SK-N-SH treated with all-trans-retinoic acid at 6 μM for 48 hours (cell line): ENCODE results near the gene S100A3.
A peak's percentile ranks its signal among the peaks of the same experiment; 100 is the strongest.

Experiments
- ATAC-seq: fragments of 200-7000 bp; cut with Tn5 transposase; 3 replicates; pipeline ENCODE4 v1.9.1; 2020; ENCODE audit warnings: mild to moderate bottlenecking, moderate library complexity
- ARNTL ChIP-seq: fragments of 450-650 bp; formaldehyde crosslinking; IDR thresholded peaks from 2 replicates; pipeline ENCODE4 v1.5.0; 2020; ENCODE audit warnings: low read depth, mild to moderate bottlenecking, moderate library complexity, borderline replicate concordance
- BACH2 ChIP-seq: fragments of 250-450 bp; sonication (Bioruptor Pico); IDR thresholded peaks from 2 replicates; pipeline ENCODE4 v1.9.0; 2021; ENCODE audit warnings: mild to moderate bottlenecking, borderline replicate concordance
- ESRRG ChIP-seq: fragments of 250-450 bp; sonication (Bioruptor Pico); IDR thresholded peaks from 2 replicates; pipeline ENCODE4 v1.6.1; 2021; ENCODE audit warnings: mild to moderate bottlenecking
- GLIS3 ChIP-seq: fragments of 250-450 bp; sonication (Bioruptor Pico); IDR thresholded peaks from 2 replicates; pipeline ENCODE4 v1.5.0; 2020; ENCODE audit warnings: mild to moderate bottlenecking, moderate library complexity
- ISL1 ChIP-seq: fragments of 250-450 bp; sonication (Bioruptor Pico); IDR thresholded peaks from 2 replicates; pipeline ENCODE4 v2.1.2; 2022; ENCODE audit warnings: mild to moderate bottlenecking, moderate library complexity
- OSR1 ChIP-seq: fragments of 250-450 bp; sonication (Bioruptor Pico); IDR thresholded peaks from 2 replicates; pipeline ENCODE4 v1.8.0; 2022; ENCODE audit warnings: moderate library complexity, mild to moderate bottlenecking, inconsistent platforms
- PPARA ChIP-seq: fragments of 250-450 bp; sonication (Bioruptor Pico); IDR thresholded peaks from 2 replicates; pipeline ENCODE4 v1.5.0; 2020; ENCODE audit warnings: mild to moderate bottlenecking, borderline replicate concordance
- RARB ChIP-seq: fragments of 250-450 bp; sonication (Bioruptor Pico); IDR thresholded peaks from 2 replicates; pipeline ENCODE4 v1.8.0; 2021; ENCODE audit warnings: mild to moderate bottlenecking, moderate library complexity
- TCF4 ChIP-seq: fragments of 250-450 bp; sonication (Bioruptor Pico); IDR thresholded peaks from 2 replicates; pipeline ENCODE4 v1.8.0; 2021; ENCODE audit warnings: mild to moderate bottlenecking, moderate library complexity, borderline replicate concordance
- TOX ChIP-seq: fragments of 250-450 bp; sonication (Bioruptor Pico); IDR thresholded peaks from 2 replicates; pipeline ENCODE4 v1.8.0; 2021; ENCODE audit warnings: mild to moderate bottlenecking, moderate library complexity, borderline replicate concordance
- ZFP3 ChIP-seq: fragments of 250-450 bp; sonication (Bioruptor Pico); IDR thresholded peaks from 2 replicates; pipeline ENCODE4 v1.5.0; 2020; ENCODE audit warnings: mild to moderate bottlenecking, moderate library complexity
- ZFP30 ChIP-seq: fragments of 450-650 bp; formaldehyde crosslinking; IDR thresholded peaks from 2 replicates; pipeline ENCODE4 v1.5.0; 2022; ENCODE audit warnings: mild to moderate bottlenecking, moderate library complexity
- ZNF70 ChIP-seq: fragments of 450-650 bp; formaldehyde crosslinking; IDR thresholded peaks from 2 replicates; pipeline ENCODE4 v1.5.0; 2020; ENCODE audit warnings: mild to moderate bottlenecking, moderate library complexity
- ZNF8 ChIP-seq: fragments of 450-650 bp; formaldehyde crosslinking; IDR thresholded peaks from 2 replicates; pipeline ENCODE4 v1.5.0; 2020; ENCODE audit warnings: mild to moderate bottlenecking, moderate library complexity
- TF ChIP-seq, protein P1 (sequence below): fragments of 250-450 bp; sonication (Bioruptor Pico); IDR thresholded peaks from 2 replicates; pipeline ENCODE4 v1.8.0; 2021; ENCODE audit warnings: low read depth, mild to moderate bottlenecking, moderate library complexity, borderline replicate concordance
- TF ChIP-seq, protein P2 (sequence below): fragments of 250-450 bp; sonication (Bioruptor Pico); IDR thresholded peaks from 2 replicates; pipeline ENCODE4 v1.5.0; 2020; ENCODE audit warnings: mild to moderate bottlenecking, moderate library complexity
- TF ChIP-seq, protein P3 (sequence below): fragments of 250-450 bp; sonication (Bioruptor Pico); IDR thresholded peaks from 2 replicates; pipeline ENCODE4 v1.8.0; 2020; ENCODE audit warnings: mild to moderate bottlenecking, moderate library complexity, borderline replicate concordance
- TF ChIP-seq, protein P4 (sequence below): fragments of 250-450 bp; sonication (Bioruptor Pico); IDR thresholded peaks from 2 replicates; pipeline ENCODE4 v1.5.1; 2020; ENCODE audit warnings: low read depth, mild to moderate bottlenecking, moderate library complexity
- TF ChIP-seq, protein P5 (sequence below): fragments of 250-450 bp; sonication (Bioruptor Pico); IDR thresholded peaks from 2 replicates; pipeline ENCODE4 v1.5.1; 2021; ENCODE audit warnings: mild to moderate bottlenecking, moderate library complexity

Gene S100A3

DNA sequence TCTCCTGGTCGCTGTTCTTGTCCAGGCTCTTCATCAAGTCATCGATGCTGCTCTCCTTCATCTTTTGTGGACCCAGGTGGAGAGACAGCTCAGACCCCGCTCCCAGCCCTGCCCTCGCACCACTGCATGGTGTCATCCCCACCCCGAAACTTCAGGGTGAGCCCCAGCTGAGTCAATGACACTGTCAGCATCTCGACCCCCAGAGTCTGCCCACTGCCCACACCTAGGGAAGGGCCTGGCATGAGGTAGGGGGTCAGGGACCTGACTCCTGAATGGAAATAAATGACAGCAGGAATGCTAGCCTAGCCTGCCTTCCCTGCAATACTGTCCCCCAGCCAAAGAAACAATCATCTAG, 11.7 kb downstream of the S100A3 start (continued):
- TF ChIP-seq, protein P1, sequence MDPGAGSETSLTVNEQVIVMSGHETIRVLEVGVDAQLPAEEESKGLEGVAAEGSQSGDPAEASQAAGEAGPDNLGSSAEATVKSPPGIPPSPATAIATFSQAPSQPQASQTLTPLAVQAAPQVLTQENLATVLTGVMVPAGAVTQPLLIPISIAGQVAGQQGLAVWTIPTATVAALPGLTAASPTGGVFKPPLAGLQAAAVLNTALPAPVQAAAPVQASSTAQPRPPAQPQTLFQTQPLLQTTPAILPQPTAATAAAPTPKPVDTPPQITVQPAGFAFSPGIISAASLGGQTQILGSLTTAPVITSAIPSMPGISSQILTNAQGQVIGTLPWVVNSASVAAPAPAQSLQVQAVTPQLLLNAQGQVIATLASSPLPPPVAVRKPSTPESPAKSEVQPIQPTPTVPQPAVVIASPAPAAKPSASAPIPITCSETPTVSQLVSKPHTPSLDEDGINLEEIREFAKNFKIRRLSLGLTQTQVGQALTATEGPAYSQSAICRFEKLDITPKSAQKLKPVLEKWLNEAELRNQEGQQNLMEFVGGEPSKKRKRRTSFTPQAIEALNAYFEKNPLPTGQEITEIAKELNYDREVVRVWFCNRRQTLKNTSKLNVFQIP (CRISPR knock-in tag): no peak
- TF ChIP-seq, protein P2, sequence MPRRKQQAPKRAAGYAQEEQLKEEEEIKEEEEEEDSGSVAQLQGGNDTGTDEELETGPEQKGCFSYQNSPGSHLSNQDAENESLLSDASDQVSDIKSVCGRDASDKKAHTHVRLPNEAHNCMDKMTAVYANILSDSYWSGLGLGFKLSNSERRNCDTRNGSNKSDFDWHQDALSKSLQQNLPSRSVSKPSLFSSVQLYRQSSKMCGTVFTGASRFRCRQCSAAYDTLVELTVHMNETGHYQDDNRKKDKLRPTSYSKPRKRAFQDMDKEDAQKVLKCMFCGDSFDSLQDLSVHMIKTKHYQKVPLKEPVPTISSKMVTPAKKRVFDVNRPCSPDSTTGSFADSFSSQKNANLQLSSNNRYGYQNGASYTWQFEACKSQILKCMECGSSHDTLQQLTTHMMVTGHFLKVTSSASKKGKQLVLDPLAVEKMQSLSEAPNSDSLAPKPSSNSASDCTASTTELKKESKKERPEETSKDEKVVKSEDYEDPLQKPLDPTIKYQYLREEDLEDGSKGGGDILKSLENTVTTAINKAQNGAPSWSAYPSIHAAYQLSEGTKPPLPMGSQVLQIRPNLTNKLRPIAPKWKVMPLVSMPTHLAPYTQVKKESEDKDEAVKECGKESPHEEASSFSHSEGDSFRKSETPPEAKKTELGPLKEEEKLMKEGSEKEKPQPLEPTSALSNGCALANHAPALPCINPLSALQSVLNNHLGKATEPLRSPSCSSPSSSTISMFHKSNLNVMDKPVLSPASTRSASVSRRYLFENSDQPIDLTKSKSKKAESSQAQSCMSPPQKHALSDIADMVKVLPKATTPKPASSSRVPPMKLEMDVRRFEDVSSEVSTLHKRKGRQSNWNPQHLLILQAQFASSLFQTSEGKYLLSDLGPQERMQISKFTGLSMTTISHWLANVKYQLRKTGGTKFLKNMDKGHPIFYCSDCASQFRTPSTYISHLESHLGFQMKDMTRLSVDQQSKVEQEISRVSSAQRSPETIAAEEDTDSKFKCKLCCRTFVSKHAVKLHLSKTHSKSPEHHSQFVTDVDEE (CRISPR knock-in tag): no peak
- TF ChIP-seq BACH2 (CRISPR knock-in tag) (no peak), ZFP3 (no peak), ZNF70 (no peak), ARNTL (CRISPR knock-in tag) (no peak), ISL1 (CRISPR knock-in tag) (no peak)

DNA sequence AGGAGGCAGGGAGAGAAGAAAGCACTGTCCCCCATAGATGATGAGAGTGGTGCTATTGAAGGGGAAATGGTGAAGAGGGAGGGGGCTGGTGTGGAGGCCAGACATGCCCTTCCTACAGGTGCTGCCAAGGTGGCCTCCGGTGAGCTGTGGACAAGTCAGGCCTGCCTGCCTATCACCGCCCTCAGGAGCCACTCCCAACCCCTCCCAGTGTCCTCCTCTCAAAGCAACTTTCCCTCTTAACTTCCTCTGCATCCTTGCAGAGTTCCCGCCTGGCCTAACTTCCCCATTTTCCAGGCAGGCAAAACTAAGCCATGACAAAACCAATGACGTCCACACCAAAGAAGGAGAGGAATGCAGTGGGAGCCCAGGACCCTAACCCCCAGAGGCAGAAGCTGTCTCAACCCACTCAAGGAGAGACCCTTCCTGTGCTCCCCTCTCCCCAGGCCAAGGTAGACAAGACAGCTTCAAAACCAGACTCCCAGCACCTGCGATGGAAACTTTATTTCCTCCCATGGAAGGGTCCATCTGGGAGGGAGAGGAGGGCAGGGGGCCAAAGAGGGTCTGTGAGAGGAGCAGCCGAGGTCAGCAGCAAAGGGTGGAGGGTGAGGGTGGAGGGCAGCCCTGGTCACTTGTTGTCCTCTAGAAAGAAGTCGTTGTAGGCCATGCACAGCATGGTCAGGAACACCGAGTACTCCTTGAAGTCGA, 12.2 kb downstream of the S100A3 start:
- no peak for ATAC-seq
- TF ChIP-seq, protein P3, sequence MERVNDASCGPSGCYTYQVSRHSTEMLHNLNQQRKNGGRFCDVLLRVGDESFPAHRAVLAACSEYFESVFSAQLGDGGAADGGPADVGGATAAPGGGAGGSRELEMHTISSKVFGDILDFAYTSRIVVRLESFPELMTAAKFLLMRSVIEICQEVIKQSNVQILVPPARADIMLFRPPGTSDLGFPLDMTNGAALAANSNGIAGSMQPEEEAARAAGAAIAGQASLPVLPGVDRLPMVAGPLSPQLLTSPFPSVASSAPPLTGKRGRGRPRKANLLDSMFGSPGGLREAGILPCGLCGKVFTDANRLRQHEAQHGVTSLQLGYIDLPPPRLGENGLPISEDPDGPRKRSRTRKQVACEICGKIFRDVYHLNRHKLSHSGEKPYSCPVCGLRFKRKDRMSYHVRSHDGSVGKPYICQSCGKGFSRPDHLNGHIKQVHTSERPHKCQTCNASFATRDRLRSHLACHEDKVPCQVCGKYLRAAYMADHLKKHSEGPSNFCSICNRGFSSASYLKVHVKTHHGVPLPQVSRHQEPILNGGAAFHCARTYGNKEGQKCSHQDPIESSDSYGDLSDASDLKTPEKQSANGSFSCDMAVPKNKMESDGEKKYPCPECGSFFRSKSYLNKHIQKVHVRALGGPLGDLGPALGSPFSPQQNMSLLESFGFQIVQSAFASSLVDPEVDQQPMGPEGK: no peak
- no peak for TF ChIP-seq ESRRG (CRISPR knock-in tag)
- no peak for TF ChIP-seq GLIS3
- no peak for TF ChIP-seq OSR1 (CRISPR knock-in tag)
- TF ChIP-seq PPARA (CRISPR knock-in tag): no peak
- no peak for TF ChIP-seq ZFP3
- no peak for TF ChIP-seq ZNF8 (CRISPR knock-in tag)
- no peak for TF ChIP-seq TOX (CRISPR knock-in tag)
- TF ChIP-seq, protein P4, sequence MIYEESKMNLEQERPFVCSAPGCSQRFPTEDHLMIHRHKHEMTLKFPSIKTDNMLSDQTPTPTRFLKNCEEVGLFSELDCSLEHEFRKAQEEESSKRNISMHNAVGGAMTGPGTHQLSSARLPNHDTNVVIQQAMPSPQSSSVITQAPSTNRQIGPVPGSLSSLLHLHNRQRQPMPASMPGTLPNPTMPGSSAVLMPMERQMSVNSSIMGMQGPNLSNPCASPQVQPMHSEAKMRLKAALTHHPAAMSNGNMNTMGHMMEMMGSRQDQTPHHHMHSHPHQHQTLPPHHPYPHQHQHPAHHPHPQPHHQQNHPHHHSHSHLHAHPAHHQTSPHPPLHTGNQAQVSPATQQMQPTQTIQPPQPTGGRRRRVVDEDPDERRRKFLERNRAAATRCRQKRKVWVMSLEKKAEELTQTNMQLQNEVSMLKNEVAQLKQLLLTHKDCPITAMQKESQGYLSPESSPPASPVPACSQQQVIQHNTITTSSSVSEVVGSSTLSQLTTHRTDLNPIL (CRISPR knock-in tag): no peak
- TF ChIP-seq TCF4 (CRISPR knock-in tag): no peak
- TF ChIP-seq ZNF70: no peak
- no peak for TF ChIP-seq ZFP30

DNA sequence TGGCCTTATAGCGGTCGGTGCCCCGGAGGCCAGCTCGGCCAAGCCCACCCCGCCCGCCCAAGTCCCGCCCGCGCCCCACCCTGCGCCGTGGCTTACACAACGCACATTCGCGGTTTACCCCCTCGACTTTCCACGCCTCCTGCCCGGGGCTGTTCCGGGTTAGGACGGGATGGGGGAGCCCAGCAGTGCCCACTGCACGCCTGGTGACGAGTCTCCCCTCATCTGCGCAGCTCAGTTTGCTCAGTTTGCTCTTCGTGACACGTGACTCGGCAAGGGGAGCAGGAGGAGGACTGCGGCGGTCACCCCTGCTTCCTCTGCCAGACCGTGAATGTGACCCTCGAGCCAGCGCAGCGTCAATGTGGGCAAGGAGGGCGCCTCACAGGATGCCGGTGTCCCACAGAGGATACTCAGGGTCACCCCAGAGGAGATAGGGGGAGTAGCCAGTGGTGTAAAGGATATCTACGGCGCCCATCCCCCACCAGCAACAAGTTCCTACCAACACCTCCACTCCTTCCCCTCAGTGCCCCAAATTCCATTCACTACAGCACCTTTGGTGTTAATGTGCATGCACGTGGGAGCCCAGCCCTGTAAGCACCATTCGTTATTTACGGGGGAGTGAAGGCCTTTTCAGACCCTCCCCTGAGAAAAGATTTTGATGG, 12.9 kb downstream of the S100A3 start:
- TF ChIP-seq ZNF70 (no peak), TOX (CRISPR knock-in tag) (no peak), RARB (CRISPR knock-in tag) (no peak), ZFP3 (no peak), TCF4 (CRISPR knock-in tag) (no peak), PPARA (CRISPR knock-in tag) (no peak), ARNTL (CRISPR knock-in tag) (no peak), ZFP30 (no peak), OSR1 (CRISPR knock-in tag) (no peak), ESRRG (CRISPR knock-in tag) (no peak)
- TF ChIP-seq, protein P5, sequence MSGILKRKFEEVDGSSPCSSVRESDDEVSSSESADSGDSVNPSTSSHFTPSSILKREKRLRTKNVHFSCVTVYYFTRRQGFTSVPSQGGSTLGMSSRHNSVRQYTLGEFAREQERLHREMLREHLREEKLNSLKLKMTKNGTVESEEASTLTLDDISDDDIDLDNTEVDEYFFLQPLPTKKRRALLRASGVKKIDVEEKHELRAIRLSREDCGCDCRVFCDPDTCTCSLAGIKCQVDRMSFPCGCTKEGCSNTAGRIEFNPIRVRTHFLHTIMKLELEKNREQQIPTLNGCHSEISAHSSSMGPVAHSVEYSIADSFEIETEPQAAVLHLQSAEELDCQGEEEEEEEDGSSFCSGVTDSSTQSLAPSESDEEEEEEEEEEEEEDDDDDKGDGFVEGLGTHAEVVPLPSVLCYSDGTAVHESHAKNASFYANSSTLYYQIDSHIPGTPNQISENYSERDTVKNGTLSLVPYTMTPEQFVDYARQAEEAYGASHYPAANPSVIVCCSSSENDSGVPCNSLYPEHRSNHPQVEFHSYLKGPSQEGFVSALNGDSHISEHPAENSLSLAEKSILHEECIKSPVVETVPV (CRISPR knock-in tag): no peak
- TF ChIP-seq, protein P2 (CRISPR knock-in tag): no peak
- TF ChIP-seq, protein P1 (CRISPR knock-in tag): no peak
- TF ChIP-seq, protein P3: no peak
- ATAC-seq: peak; percentile 80
